ENCODE results near the gene CDK15. TPM values are rescaled to one million over a fixed set of nuclear protein-coding genes. Genes with fewer than 3 reads are reported as not detected.

The CDK15 gene
- total and polyA plus RNA-seq, 9 of the 15 experiments (the other 6 are each of a cell fraction or from before 2014, with no cell fraction given): not detected

DNA sequence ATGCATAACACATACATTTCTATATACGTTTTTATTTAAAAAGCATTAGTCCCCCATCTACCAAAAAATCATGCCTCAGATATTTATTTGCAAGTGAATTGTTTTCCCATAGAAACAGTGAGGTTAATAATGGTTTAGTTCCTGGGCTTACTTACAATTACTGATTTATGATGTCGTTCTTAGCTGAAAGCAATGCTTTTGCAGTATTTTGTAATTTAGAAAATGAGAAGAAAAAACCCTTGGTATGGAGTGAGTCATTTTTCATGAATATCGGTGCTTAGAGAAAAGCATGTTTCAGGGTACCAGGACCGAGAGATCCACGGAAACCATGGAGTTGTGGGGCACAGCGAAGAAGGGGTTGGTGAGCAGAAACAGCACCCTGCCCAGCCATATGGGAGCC is 12.0 kb upstream of the CDK15 start:
- no peaks in the 10 kb centered on the region for H3K79me2 ChIP-seq (ENCODE audit: control insufficient read depth, insufficient read depth, low read length)
- no TSS peak for BruUV-seq (replicated peaks)
- no peak overlapping the region for H3K9ac ChIP-seq (ENCODE audit: insufficient read depth in 1 of 2, low read depth in 2 of 2, low read length in 2 of 2)
- no peak overlapping the region for H3K4me2 ChIP-seq (ENCODE audit: insufficient read depth, low read length)
- peaks cover 0 to 4% of the 10 kb centered on the region in 2 experiments; a peak in 3 of 5 replicates for H3K4me1 ChIP-seq (replicated peaks in 1 of 2; ENCODE audit: control insufficient read depth in 2 of 2, insufficient read depth in 2 of 2, low read length in 2 of 2)
- no peak overlapping the region for H3K27ac ChIP-seq (ENCODE audit: extremely low read depth, low read depth, low read length)
- 31% methylated on average over 5 of the region's 6 CpGs for WGBS (ENCODE audit: insufficient coverage, low coverage, missing lambda C conversion rate)
- no peaks in the 10 kb centered on the region for H3K36me3 ChIP-seq (ENCODE audit: control insufficient read depth, insufficient read depth, low read length)
- H2AFZ ChIP-seq (ENCODE audit: low read depth, low read length): no peak overlapping the region
- H4K20me1 ChIP-seq (replicated peaks; ENCODE audit: control insufficient read depth, insufficient read depth, low read length): no peaks in the 10 kb centered on the region
- in situ Hi-C loops (cut with MboI) (loop anchor here (5.0 kb wide), 1 partner anchor 383 kb away; no protein-coding TSS in a partner anchor), intact Hi-C loops (cut with micrococcal nuclease) (no loop called here)
- H3K27me3 ChIP-seq (ENCODE audit: control insufficient read depth in 2 of 2, insufficient read depth in 2 of 2, low read length in 2 of 2): no peaks in the 10 kb centered on the region
- no peaks in the 10 kb centered on the region for H3K9me1 ChIP-seq (ENCODE audit: control insufficient read depth, insufficient read depth, low read length)
- ChIA-PET POLR2A (no interaction called here), CTCF (ENCODE audit: low intra/inter-chr PET ratio) (no interaction called here)
- H3K4me3 ChIP-seq: no peak overlapping the region
- TF ChIP-seq ERF (CRISPR knock-in tag; IDR thresholded peaks at IDR 0.05): no peak
- TF ChIP-seq MAZ (CRISPR knock-in tag; conservative IDR thresholded peaks at IDR 0.05 in 1 of 2, IDR thresholded peaks at IDR 0.05 in 1 of 2): no peak
- no peak for TF ChIP-seq ZNF79 (CRISPR knock-in tag; IDR thresholded peaks at IDR 0.05; ENCODE audit: low read depth)
- no peak for TF ChIP-seq MIER1 (IDR thresholded peaks at IDR 0.05; ENCODE audit: low read depth)
- no peak for TF ChIP-seq ZNF766 (CRISPR knock-in tag; conservative IDR thresholded peaks at IDR 0.05)
- no peak for ATAC-seq
- no peak for DNase-seq (ENCODE audit: extremely low read depth in 1 of 4, low spot score in 3 of 4)
- no peaks in the 10 kb centered on the region for H3K9me3 ChIP-seq (replicated peaks; ENCODE audit: control insufficient read depth, insufficient read depth, low read depth, low read length)
- no peak for FAIRE-seq

All from K562 (cell line).